Right lobe of liver (tissue), 4 donors: ENCODE data around the gene RPS6KC1.

Experiments
- CTCF ChIP-seq, 4 donors: fragments of 200-600 bp in 3 of 4; fragments of 450-650 bp in 1 of 4; IDR thresholded peaks; one replicate each; pipeline versions ENCODE4 v1.5.1 to v1.8.0; 2016 to 2022; ENCODE audit warnings: antibody characterized with exemption in 4 of 4, mild to moderate bottlenecking in 2 of 4
- POLR2A ChIP-seq: fragments of 450-650 bp; IDR thresholded peaks from one replicate; pipeline ENCODE4 v1.6.1; 2017; ENCODE audit warnings: antibody characterized with exemption, mild to moderate bottlenecking
- donor health status: DM: no; HTN: no; CAD: no.
- donor health status: DM: no; HTN: no; CAD: no.
- donor health status: DM: no; HTN: yes; CAD: no.

GRCh38 chr1:213244664-213245091 is 193.6 kb downstream of the RPS6KC1 start:
- no peak for TF ChIP-seq POLR2A
- TF ChIP-seq CTCF (IDR thresholded peaks at IDR 0.05), result peak; percentile 75 to 87 (median 82)
